Brain microvascular endothelial cell (primary cell): ENCODE data around the gene NPLOC4.

Experiments
- DNase-seq: peaks from one replicate; pipeline ENCODE4 v3.0.0-alpha.2; 2020
- H3K27ac ChIP-seq: fragments of 250-450 bp; sonication (Bioruptor Pico); 2 replicates; pipeline ENCODE4 v1.5.1; 2020; ENCODE audit warnings: mild to moderate bottlenecking, moderate library complexity
- H3K27me3 ChIP-seq: fragments of 250-450 bp; sonication (Bioruptor Pico); replicated peaks from 2 replicates; pipeline ENCODE4 v1.5.1; 2020; ENCODE audit warnings: mild to moderate bottlenecking
- H3K36me3 ChIP-seq: fragments of 250-450 bp; sonication (Bioruptor Pico); replicated peaks from 2 replicates; pipeline ENCODE4 v1.5.1; 2020; ENCODE audit warnings: mild to moderate bottlenecking
- H3K4me3 ChIP-seq: 2 replicates; pipeline ENCODE4 v1.5.1; 2011; ENCODE audit warnings: low read depth, mild to moderate bottlenecking, control low read depth, low read length, moderate library complexity
- in situ Hi-C: cut with HindIII; loops from 2 replicates; pipeline ENCODE4 v1.10.0; 2017; ENCODE audit warnings: low sequenced_read_pairs, low pct_ligation_motif_present
- TF ChIP-seq, protein P1 (sequence below): IDR thresholded peaks from 2 replicates; pipeline ENCODE4 v1.5.1; 2011; ENCODE audit warnings: low read depth, mild to moderate bottlenecking, moderate library complexity, low read length, control low read depth, inconsistent platforms; ENCODE audit errors: missing control alignments

NPLOC4 gene

GRCh38 chr17:81558941-81559806 is 77.7 kb downstream of the NPLOC4 start:
- TF ChIP-seq, protein P1, sequence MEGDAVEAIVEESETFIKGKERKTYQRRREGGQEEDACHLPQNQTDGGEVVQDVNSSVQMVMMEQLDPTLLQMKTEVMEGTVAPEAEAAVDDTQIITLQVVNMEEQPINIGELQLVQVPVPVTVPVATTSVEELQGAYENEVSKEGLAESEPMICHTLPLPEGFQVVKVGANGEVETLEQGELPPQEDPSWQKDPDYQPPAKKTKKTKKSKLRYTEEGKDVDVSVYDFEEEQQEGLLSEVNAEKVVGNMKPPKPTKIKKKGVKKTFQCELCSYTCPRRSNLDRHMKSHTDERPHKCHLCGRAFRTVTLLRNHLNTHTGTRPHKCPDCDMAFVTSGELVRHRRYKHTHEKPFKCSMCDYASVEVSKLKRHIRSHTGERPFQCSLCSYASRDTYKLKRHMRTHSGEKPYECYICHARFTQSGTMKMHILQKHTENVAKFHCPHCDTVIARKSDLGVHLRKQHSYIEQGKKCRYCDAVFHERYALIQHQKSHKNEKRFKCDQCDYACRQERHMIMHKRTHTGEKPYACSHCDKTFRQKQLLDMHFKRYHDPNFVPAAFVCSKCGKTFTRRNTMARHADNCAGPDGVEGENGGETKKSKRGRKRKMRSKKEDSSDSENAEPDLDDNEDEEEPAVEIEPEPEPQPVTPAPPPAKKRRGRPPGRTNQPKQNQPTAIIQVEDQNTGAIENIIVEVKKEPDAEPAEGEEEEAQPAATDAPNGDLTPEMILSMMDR = peak; percentile 72
- Histone ChIP-seq H3K27ac (no peak overlapping the region), H3K27me3 (no peaks in the 10 kb centered on the region), H3K4me3 (no peak overlapping the region), H3K36me3 (peaks cover 62% of the 10 kb centered on the region)
- no peak for DNase-seq
- in situ Hi-C loops = no loop called here

GRCh38 chr17:81558115-81558468 is 78.8 kb downstream of the NPLOC4 start:
- TF ChIP-seq, protein P1 = no peak
- in situ Hi-C loops = no loop called here
- Histone ChIP-seq H3K27me3 (no peaks in the 10 kb centered on the region), H3K4me3 (no peak overlapping the region), H3K27ac (no peak overlapping the region), H3K36me3 (peaks cover 54% of the 10 kb centered on the region)
- DNase-seq = no peak

GRCh38 chr17:81557276-81558114 is 79.4 kb downstream of the NPLOC4 start:
- TF ChIP-seq, protein P1 = no peak
- Histone ChIP-seq H3K27ac (no peak overlapping the region), H3K36me3 (peaks cover 52% of the 10 kb centered on the region), H3K27me3 (no peaks in the 10 kb centered on the region), H3K4me3 (no peak overlapping the region)
- in situ Hi-C loops = no loop called here
- DNase-seq = no peak

- TF ChIP-seq, protein P1 = no peak
- Histone ChIP-seq H3K36me3 (peaks cover 47% of the 10 kb centered on the region), H3K4me3 (no peak overlapping the region), H3K27me3 (no peaks in the 10 kb centered on the region), H3K27ac (no peak overlapping the region)
- DNase-seq = no peak
- in situ Hi-C loops = no loop called here
These were observed 80.0 kb downstream of the NPLOC4 start for GRCh38 chr17:81556863-81557262.

GRCh38 chr17:81556175-81556691 is 80.7 kb downstream of the NPLOC4 start:
- peaks cover 46% of the 10 kb centered on the region for H3K36me3 ChIP-seq
- TF ChIP-seq, protein P1 = no peak
- in situ Hi-C loops = no loop called here
- peak; percentile 35 for DNase-seq
- no peaks in the 10 kb centered on the region for H3K27me3 ChIP-seq
- no peak overlapping the region for H3K27ac ChIP-seq
- no peak overlapping the region for H3K4me3 ChIP-seq
